B cell (primary cell): Measurements from ENCODE around the gene DYNC1I1. TPM values are rescaled to one million over a fixed set of nuclear protein-coding genes. Genes with fewer than 3 reads are reported as not detected.

Experiments
- ATAC-seq: fragments of 200-7000 bp; cut with Tn5 transposase; one replicate; pipeline ENCODE4 v1.10.0; 2021; ENCODE audit warnings: low read depth, mild to moderate bottlenecking, moderate number of reproducible peaks, moderate library complexity
- CTCF ChIA-PET: fragments of 350-600 bp; sonication (Branson Sonifier 250); formaldehyde crosslinking; loops from one replicate; lab custom pipeline; 2021; ENCODE audit warnings: antibody characterized with exemption, inconsistent platforms; lab: Charles Lee
- POLR2A ChIA-PET: fragments of 350-600 bp; sonication (Branson Sonifier 250); formaldehyde crosslinking; loops from one replicate; lab custom pipeline; 2021; ENCODE audit warnings: antibody characterized with exemption; lab: Charles Lee
- DNase-seq: peaks from one replicate; pipeline ENCODE4 v3.0.0; 2013
- H2AFZ ChIP-seq: 2 replicates; pipeline ENCODE4 v1.6.1; 2012; ENCODE audit warnings: mild to moderate bottlenecking, low read depth, low read length; ENCODE audit not compliant: insufficient read depth, poor library complexity, severe bottlenecking
- H3K27ac ChIP-seq, 2 donors: 1 replicate in 1 of 2; 2 replicates in 1 of 2; pipeline ENCODE4 v1.5.1; 2012 to 2013; ENCODE audit warnings: low read length in 2 of 2, mild to moderate bottlenecking in 2 of 2, moderate library complexity in 1 of 2
- H3K27me3 ChIP-seq, 4 experiments: fragments of 200-600 bp in 1 of 4; sonication (generic) in 1 of 4; replicated peaks in 1 of 4; 1 replicate in 2 of 4; 2 replicates in 2 of 4; pipeline versions ENCODE4 v1.6.1 to v1.7.0; 2013 to 2016; ENCODE audit warnings: low read length in 3 of 4, mild to moderate bottlenecking in 2 of 4, mixed read lengths in 1 of 4, moderate library complexity in 1 of 4; ENCODE audit not compliant: insufficient read depth in 4 of 4, control insufficient read depth in 3 of 4; ENCODE audit errors: control extremely low read depth in 1 of 4
- H3K36me3 ChIP-seq, 2 experiments: replicated peaks in 1 of 2; 1 replicate in 1 of 2; 2 replicates in 1 of 2; pipeline versions ENCODE4 v1.6.1 to v1.7.1; 2013; ENCODE audit warnings: low read length in 1 of 2; ENCODE audit not compliant: insufficient read depth in 2 of 2, control insufficient read depth in 1 of 2; ENCODE audit errors: control extremely low read depth in 1 of 2, extremely low read depth in 1 of 2
- H3K4me1 ChIP-seq, 2 donors: fragments of 200-600 bp in 1 of 2; sonication (generic) in 1 of 2; 1 replicate in 1 of 2; 2 replicates in 1 of 2; pipeline versions ENCODE4 v1.5.1 to v1.6.1; 2013 to 2017; ENCODE audit warnings: low read length in 2 of 2; ENCODE audit not compliant: control insufficient read depth in 2 of 2, insufficient read depth in 2 of 2
- H3K4me2 ChIP-seq: replicated peaks from 2 replicates; pipeline ENCODE3; 2012; ENCODE audit warnings: mild to moderate bottlenecking, low read depth, low read length; ENCODE audit not compliant: poor library complexity, severe bottlenecking
- H3K4me3 ChIP-seq, 5 experiments: fragments of 200-600 bp in 1 of 5; sonication (generic) in 1 of 5; 1 replicate in 3 of 5; 2 replicates in 2 of 5; pipeline versions ENCODE4 v1.5.1 to v1.7.0; 2011 to 2016; ENCODE audit warnings: low read length in 4 of 5, mild to moderate bottlenecking in 4 of 5, low read depth in 2 of 5, control low read depth in 1 of 5, moderate library complexity in 1 of 5; ENCODE audit not compliant: insufficient read depth in 1 of 5; ENCODE audit errors: control extremely low read depth in 1 of 5, extremely low read depth in 1 of 5
- H3K79me2 ChIP-seq: fragments of 200-600 bp; sonication (generic); one replicate; pipeline ENCODE4 v1.6.0; 2016; ENCODE audit warnings: low read length; ENCODE audit not compliant: control insufficient read depth, insufficient read depth
- H3K9ac ChIP-seq: fragments of 200-600 bp; sonication (generic); 2 replicates; pipeline ENCODE4 v1.6.1; 2017; ENCODE audit warnings: mild to moderate bottlenecking, low read length, moderate library complexity
- H3K9me3 ChIP-seq, 3 donors: one replicate each; pipeline versions ENCODE4 v1.6.1 to v1.7.1; 2013; ENCODE audit warnings: low read length in 2 of 3; ENCODE audit not compliant: control insufficient read depth in 2 of 3, insufficient read depth in 1 of 3; ENCODE audit errors: control extremely low read depth in 1 of 3
- H4K20me1 ChIP-seq: 2 replicates; pipeline ENCODE4 v1.6.0; 2012; ENCODE audit warnings: mild to moderate bottlenecking, low read length; ENCODE audit not compliant: insufficient read depth, control insufficient read depth, poor library complexity, severe bottlenecking
- H3K27ac Mint-ChIP-seq: one replicate; pipeline ENCODE4 v1.8.0; 2021; ENCODE audit warnings: mixed read lengths
- H3K27me3 Mint-ChIP-seq: one replicate; pipeline ENCODE4 v1.8.0; 2021; ENCODE audit warnings: mixed read lengths
- H3K4me1 Mint-ChIP-seq: one replicate; pipeline ENCODE4 v1.8.0; 2021; ENCODE audit warnings: mixed read lengths
- H3K4me3 Mint-ChIP-seq: one replicate; pipeline ENCODE4 v1.8.0; 2021; ENCODE audit warnings: mixed read lengths
- H3K9me3 Mint-ChIP-seq: one replicate; pipeline ENCODE4 v1.8.0; 2022; ENCODE audit warnings: mixed read lengths; ENCODE audit not compliant: insufficient read depth
- CTCF ChIP-seq: fragments of 200-600 bp; IDR thresholded peaks from one replicate; pipeline ENCODE4 v1.8.0; 2022; ENCODE audit warnings: antibody characterized with exemption, mild to moderate bottlenecking
- EZH2 ChIP-seq: IDR thresholded peaks from 2 replicates; pipeline ENCODE4 v1.6.1; 2012; ENCODE audit warnings: borderline replicate concordance, low read depth, mild to moderate bottlenecking, moderate library complexity, low read length; ENCODE audit not compliant: insufficient read depth, poor library complexity, severe bottlenecking
- intact Hi-C: fragments of 100-400 bp; cut with micrococcal nuclease; formaldehyde crosslinking; loops from one replicate; pipeline ENCODE4 v1.10.0; 2022
- polyA plus RNA-seq: library from polyadenylated mRNA; depleted of rRNA; stranded (reverse); fragments of >200 nt; gene quantifications from 2 replicates; pipeline ENCODE4 v1.2.3, GENCODE V29; 2012
- total RNA-seq, 2 donors: library from RNA; stranded (reverse); fragments of 120-200 nt in 1 of 2; gene quantifications; 1 replicate in 1 of 2; 2 replicates in 1 of 2; pipeline versions ENCODE4 v1.2.3 to v1.2.4, GENCODE V29; 2013 to 2022

DYNC1I1 gene
- total and polyA plus RNA-seq, 2 donors (not counting 1 experiment from before 2014, with no cell fraction given) = not detected

GRCh38 chr7:96104984-96105383 is 332.6 kb downstream of the DYNC1I1 start:
- Mint-ChIP-seq H3K4me3 (no peak overlapping the region), H3K27me3 (peaks cover 7% of the 10 kb centered on the region), H3K4me1 (no peaks in the 10 kb centered on the region), H3K9me3 (peaks cover 2% of the 10 kb centered on the region), H3K27ac (no peak overlapping the region)
- Histone ChIP-seq H3K4me1 (no peaks in the 10 kb centered on the region), H3K36me3 (no peaks in the 10 kb centered on the region), H4K20me1 (no peaks in the 10 kb centered on the region), H3K4me2 (no peak overlapping the region), H3K27me3 (no peaks in the 10 kb centered on the region), H3K9ac (no peak overlapping the region), H3K79me2 (no peaks in the 10 kb centered on the region), H3K9me3 (no peaks in the 10 kb centered on the region), H3K27ac (no peak overlapping the region), H3K4me3 (no peak overlapping the region), H2AFZ (no peak overlapping the region)
- TF ChIP-seq EZH2 = no peak
- TF ChIP-seq CTCF = no peak
- POLR2A ChIA-PET = no interaction called here
- DNase-seq = no peak
- intact Hi-C loops = no loop called here
- ATAC-seq = no peak
- CTCF ChIA-PET = no interaction called here

- H3K27ac Mint-ChIP-seq = no peak overlapping the region
- no peak for TF ChIP-seq EZH2
- no peak for TF ChIP-seq CTCF
- no peak for ATAC-seq
- intact Hi-C loops = no loop called here
- POLR2A ChIA-PET = no interaction called here
- H4K20me1 ChIP-seq = no peaks in the 10 kb centered on the region
- H3K9ac ChIP-seq = no peak overlapping the region
- no peaks in the 10 kb centered on the region for H3K79me2 ChIP-seq
- CTCF ChIA-PET = no interaction called here
- peaks cover 22% of the 10 kb centered on the region for H3K27me3 Mint-ChIP-seq
- DNase-seq = no peak
- no peak overlapping the region for H3K27ac ChIP-seq
- no peak overlapping the region for H3K4me3 ChIP-seq
- H3K4me1 ChIP-seq = no peaks in the 10 kb centered on the region
- no peak overlapping the region for H2AFZ ChIP-seq
- H3K9me3 ChIP-seq = peaks cover 0 to 3% (median 0%) of the 10 kb centered on the region in 3 donors
- no peaks in the 10 kb centered on the region for H3K4me1 Mint-ChIP-seq
- peaks cover 2% of the 10 kb centered on the region for H3K9me3 Mint-ChIP-seq
- no peaks in the 10 kb centered on the region for H3K27me3 ChIP-seq
- no peaks in the 10 kb centered on the region for H3K36me3 ChIP-seq
- no peak overlapping the region for H3K4me3 Mint-ChIP-seq
- no peak overlapping the region for H3K4me2 ChIP-seq
These were observed 339.1 kb downstream of the DYNC1I1 start for GRCh38 chr7:96111405-96111804.
